Measurements from ENCODE around the gene TRIM2.

- TF ChIP-seq CTCF (conservative IDR thresholded peaks at IDR 0.05; ENCODE audit: low read depth, low read length) (no peak), EZH2 (IDR thresholded peaks at IDR 0.05; ENCODE audit: borderline replicate concordance, low read depth, low read length, poor library complexity, severe bottlenecking) (no peak)
Observed at GRCh38 chr4:153249199-153250041, 45.2 kb downstream of the TRIM2 start.

Data from A673 (cell line).